Uterus (tissue), 4 donors: Measurements from ENCODE around the gene CWC27. TPM values are rescaled to one million over a fixed set of nuclear protein-coding genes. Genes with fewer than 3 reads are reported as not detected.
A peak's percentile ranks its signal among the peaks of the same experiment; 100 is the strongest.

Source experiments
- DNase-seq, 2 donors: peaks; one replicate each; pipeline ENCODE4 v3.0.0-alpha.2; 2019 to 2020
- H3K27ac ChIP-seq, 2 donors: fragments of 200-600 bp; sonication (generic); 1 replicate in 1 of 2; 2 replicates in 1 of 2; pipeline ENCODE4 v1.5.1; 2016 to 2018
- H3K27me3 ChIP-seq, 2 donors: fragments of 200-600 bp; sonication (generic); one replicate each; pipeline ENCODE4 v1.5.1; 2018 to 2019; ENCODE audit warnings: control low read depth in 1 of 2
- H3K36me3 ChIP-seq, 2 donors: fragments of 200-600 bp; sonication (generic); one replicate each; pipeline ENCODE4 v1.5.1; 2019; ENCODE audit warnings: control low read depth in 1 of 2
- H3K4me1 ChIP-seq, 2 donors: fragments of 200-600 bp; sonication (generic); one replicate each; pipeline ENCODE4 v1.5.1; 2018 to 2019; ENCODE audit warnings: control low read depth in 1 of 2
- H3K4me3 ChIP-seq, 2 donors: fragments of 200-600 bp; sonication (generic); 1 replicate in 1 of 2; 2 replicates in 1 of 2; pipeline ENCODE4 v1.5.1; 2018 to 2019; ENCODE audit warnings: mild to moderate bottlenecking in 1 of 2
- H3K9me3 ChIP-seq, 2 donors: fragments of 200-600 bp; sonication (generic); one replicate each; pipeline ENCODE4 v1.5.1; 2019; ENCODE audit warnings: control low read depth in 1 of 2
- POLR2A ChIP-seq, 2 donors: fragments of 450-650 bp; IDR thresholded peaks; one replicate each; pipeline ENCODE4 v1.6.1; 2016; ENCODE audit warnings: antibody characterized with exemption in 2 of 2, mild to moderate bottlenecking in 1 of 2, moderate library complexity in 1 of 2
- intact Hi-C: fragments of 100-400 bp; cut with DNase I; formaldehyde crosslinking; loops from one replicate; pipeline ENCODE4 v1.15.1; 2023; ENCODE audit warnings: low total_unique reads
- total RNA-seq, 4 donors: library from RNA; depleted of rRNA in 3 of 4; stranded (reverse); fragments of >200 nt in 3 of 4; gene quantifications; one replicate each; pipeline versions ENCODE4 v1.1.0 to v1.2.4, GENCODE V29; 2014 to 2023
- TF ChIP-seq, protein P1 (sequence below), 4 experiments: fragments of 200-600 bp in 2 of 4; fragments of 450-650 bp in 2 of 4; sonication (generic) in 2 of 4; IDR thresholded peaks; one replicate each; pipeline ENCODE4 v1.5.1; 2016 to 2019; ENCODE audit warnings: antibody characterized with exemption in 4 of 4, mild to moderate bottlenecking in 2 of 4, moderate library complexity in 1 of 4
- donor health status: DM: yes; HTN: yes; CAD: no.

The CWC27 gene
- total RNA-seq, 4 donors from 2014 or later, result 7.6 to 28.2 (median 24.2) TPM

- intact Hi-C loops, result no loop called here
- Histone ChIP-seq H3K27me3 (no peaks in the 10 kb centered on the region), H3K27ac (no peak overlapping the region), H3K9me3 (no peaks in the 10 kb centered on the region), H3K4me3 (no peak overlapping the region), H3K36me3 (no peaks in the 10 kb centered on the region), H3K4me1 (no peaks in the 10 kb centered on the region)
- TF ChIP-seq, protein P1, sequence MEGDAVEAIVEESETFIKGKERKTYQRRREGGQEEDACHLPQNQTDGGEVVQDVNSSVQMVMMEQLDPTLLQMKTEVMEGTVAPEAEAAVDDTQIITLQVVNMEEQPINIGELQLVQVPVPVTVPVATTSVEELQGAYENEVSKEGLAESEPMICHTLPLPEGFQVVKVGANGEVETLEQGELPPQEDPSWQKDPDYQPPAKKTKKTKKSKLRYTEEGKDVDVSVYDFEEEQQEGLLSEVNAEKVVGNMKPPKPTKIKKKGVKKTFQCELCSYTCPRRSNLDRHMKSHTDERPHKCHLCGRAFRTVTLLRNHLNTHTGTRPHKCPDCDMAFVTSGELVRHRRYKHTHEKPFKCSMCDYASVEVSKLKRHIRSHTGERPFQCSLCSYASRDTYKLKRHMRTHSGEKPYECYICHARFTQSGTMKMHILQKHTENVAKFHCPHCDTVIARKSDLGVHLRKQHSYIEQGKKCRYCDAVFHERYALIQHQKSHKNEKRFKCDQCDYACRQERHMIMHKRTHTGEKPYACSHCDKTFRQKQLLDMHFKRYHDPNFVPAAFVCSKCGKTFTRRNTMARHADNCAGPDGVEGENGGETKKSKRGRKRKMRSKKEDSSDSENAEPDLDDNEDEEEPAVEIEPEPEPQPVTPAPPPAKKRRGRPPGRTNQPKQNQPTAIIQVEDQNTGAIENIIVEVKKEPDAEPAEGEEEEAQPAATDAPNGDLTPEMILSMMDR (IDR thresholded peaks at IDR 0.05), result no peak
- no peak for DNase-seq
Measured at GRCh38 chr5:65026816-65027548, 258.3 kb downstream of the CWC27 start.

DNA sequence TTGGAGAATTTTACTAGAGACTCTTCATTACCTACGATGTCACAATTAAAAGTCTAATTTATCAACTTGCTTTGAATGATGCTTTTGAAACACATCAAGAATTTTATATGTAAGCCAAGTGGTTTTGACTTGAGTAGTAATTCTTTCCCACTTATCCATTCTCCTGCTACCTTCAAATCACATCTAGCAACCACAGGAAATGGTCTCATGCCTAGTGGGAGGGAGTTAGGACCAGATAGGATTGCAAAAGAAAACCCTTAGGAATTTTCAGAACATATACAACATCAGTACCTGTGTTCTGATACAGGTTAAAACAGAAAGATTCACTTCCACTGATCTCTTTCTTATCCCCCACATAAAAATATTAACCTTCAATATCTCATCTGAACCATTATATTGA is 260.4 kb downstream of the CWC27 start:
- Histone ChIP-seq H3K27me3 (no peaks in the 10 kb centered on the region), H3K36me3 (no peaks in the 10 kb centered on the region), H3K27ac (no peak overlapping the region), H3K4me1 (no peaks in the 10 kb centered on the region), H3K9me3 (no peaks in the 10 kb centered on the region), H3K4me3 (no peak overlapping the region)
- intact Hi-C loops, result no loop called here
- DNase-seq, result no peak
- no peak for TF ChIP-seq POLR2A (IDR thresholded peaks at IDR 0.05)
- TF ChIP-seq, protein P1 (IDR thresholded peaks at IDR 0.05), result no peak

- intact Hi-C loops, result no loop called here
- no peak overlapping the region for H3K27ac ChIP-seq
Measured at GRCh38 chr5:65030056-65030455, 261.3 kb downstream of the CWC27 start.

GRCh38 chr5:65032250-65032649 is 263.5 kb downstream of the CWC27 start:
- Histone ChIP-seq H3K4me3 (no peak overlapping the region), H3K27me3 (no peaks in the 10 kb centered on the region), H3K27ac (no peak overlapping the region), H3K9me3 (no peaks in the 10 kb centered on the region), H3K36me3 (no peaks in the 10 kb centered on the region), H3K4me1 (no peaks in the 10 kb centered on the region)
- no peak for TF ChIP-seq POLR2A (IDR thresholded peaks at IDR 0.05)
- TF ChIP-seq, protein P1 (IDR thresholded peaks at IDR 0.05), result no peak
- DNase-seq, result no peak
- intact Hi-C loops, result no loop called here

More at GRCh38 chr5:65030056-65030455, 261.3 kb downstream of the CWC27 start:
- TF ChIP-seq, protein P1 (IDR thresholded peaks at IDR 0.05), result no peak
- no peak for TF ChIP-seq POLR2A (IDR thresholded peaks at IDR 0.05)
- Histone ChIP-seq H3K9me3 (no peaks in the 10 kb centered on the region), H3K36me3 (no peaks in the 10 kb centered on the region), H3K4me3 (no peak overlapping the region), H3K27me3 (no peaks in the 10 kb centered on the region), H3K4me1 (no peaks in the 10 kb centered on the region)
- no peak for DNase-seq

- intact Hi-C loops, result no loop called here
- DNase-seq, result peak in 1 of 2 donors; percentile 19
- peak overlapping the region; percentile 94 to 97 for H3K27ac ChIP-seq
- no peak for TF ChIP-seq POLR2A (IDR thresholded peaks at IDR 0.05)
- TF ChIP-seq, protein P1 (IDR thresholded peaks at IDR 0.05), result no peak
- no peaks in the 10 kb centered on the region for H3K36me3 ChIP-seq
- no peak overlapping the region for H3K4me3 ChIP-seq
- no peaks in the 10 kb centered on the region for H3K27me3 ChIP-seq
- H3K4me1 ChIP-seq, result no peaks in the 10 kb centered on the region
- H3K9me3 ChIP-seq, result no peaks in the 10 kb centered on the region
Measured at GRCh38 chr5:65034029-65034812, 265.5 kb downstream of the CWC27 start.
